HT1080 (cell line): ENCODE measurements around the gene SOBP. TPM values are rescaled to one million over a fixed set of nuclear protein-coding genes. Genes with fewer than 3 reads are reported as not detected.

Experiments used
- DNase-seq: peaks from one replicate; pipeline ENCODE4 v3.0.0-alpha.2; 2015; ENCODE audit warnings: low read depth
- total RNA-seq: library from RNA; depleted of rRNA; stranded (reverse); fragments of >200 nt; shearing (Covaris generic); gene quantifications from 2 replicates; pipeline ENCODE4 v1.2.3, GENCODE V29; 2014

The SOBP gene
- total RNA-seq, 1 experiment from 2014 or later: 1.9 TPM

DNA sequence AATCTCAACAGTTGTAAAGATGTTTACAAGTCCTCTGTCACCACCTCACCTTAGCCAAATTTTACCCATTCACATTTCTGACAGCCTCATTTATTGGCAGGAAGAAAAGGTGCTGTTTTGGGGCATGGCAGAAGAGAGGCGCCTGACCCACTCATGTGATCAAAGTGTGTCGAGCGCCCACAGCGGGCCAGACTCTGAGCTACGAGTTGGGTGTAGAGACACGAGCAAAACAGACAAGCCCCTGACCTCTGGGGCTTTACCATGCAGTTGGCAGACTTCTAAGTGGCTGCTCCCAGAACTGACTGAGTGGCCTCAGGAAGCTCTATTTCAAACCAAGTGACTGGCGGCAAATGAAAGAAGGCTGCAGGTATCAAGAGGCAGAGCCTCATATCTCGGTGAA lies 167.0 kb downstream of the SOBP start:
- no peak for DNase-seq

- DNase-seq: no peak
Measured at GRCh38 chr6:107657373-107657754, 167.4 kb downstream of the SOBP start.

- peak; percentile 88 for DNase-seq
Measured at GRCh38 chr6:107657755-107658461, 168.0 kb downstream of the SOBP start.

DNA sequence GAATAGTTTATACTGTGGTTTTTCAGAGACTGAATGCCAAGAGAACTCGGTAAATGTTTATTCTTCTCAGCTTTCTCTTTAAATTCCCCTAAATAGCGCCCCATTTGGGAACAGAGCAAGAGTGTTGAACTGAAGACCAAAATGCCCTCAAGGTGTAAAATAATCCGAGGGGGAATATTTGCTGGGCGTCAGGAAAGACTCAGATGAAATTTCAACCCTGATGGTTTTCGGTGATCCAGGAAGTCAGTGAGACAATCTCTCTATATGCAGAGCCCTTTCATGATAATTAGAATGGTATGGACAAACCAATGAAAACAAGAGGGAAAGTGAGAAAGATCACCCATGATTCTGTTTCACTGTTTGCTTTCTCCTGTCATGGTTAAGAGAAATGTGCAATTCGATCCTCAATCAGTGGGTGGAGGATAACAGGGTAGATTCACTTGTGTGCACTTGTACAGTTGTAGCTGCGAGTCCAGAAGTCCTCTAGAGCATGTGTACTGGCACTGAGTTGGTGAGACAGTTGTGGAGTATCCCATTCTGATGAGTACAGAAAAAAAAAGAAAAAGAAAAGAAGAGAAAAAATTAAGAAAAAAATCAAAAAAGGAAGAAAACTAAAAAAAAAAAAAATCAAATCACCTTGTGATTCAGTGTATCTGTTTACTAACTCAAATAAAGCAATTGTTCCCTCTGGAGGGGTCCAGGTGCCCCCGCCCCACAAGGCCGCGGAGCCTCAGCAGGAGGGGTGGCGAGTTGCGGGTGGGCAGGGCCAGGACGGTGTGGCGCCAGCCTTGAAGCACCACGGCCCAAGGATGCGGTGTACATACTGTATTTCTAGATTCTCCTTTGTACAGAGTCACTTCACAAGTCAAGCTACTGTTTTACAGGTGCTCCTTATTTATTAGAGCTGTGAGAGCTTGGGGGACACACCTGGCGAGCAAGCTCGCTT lies 169.3 kb downstream of the SOBP start:
- DNase-seq: peak; percentile 28

DNA sequence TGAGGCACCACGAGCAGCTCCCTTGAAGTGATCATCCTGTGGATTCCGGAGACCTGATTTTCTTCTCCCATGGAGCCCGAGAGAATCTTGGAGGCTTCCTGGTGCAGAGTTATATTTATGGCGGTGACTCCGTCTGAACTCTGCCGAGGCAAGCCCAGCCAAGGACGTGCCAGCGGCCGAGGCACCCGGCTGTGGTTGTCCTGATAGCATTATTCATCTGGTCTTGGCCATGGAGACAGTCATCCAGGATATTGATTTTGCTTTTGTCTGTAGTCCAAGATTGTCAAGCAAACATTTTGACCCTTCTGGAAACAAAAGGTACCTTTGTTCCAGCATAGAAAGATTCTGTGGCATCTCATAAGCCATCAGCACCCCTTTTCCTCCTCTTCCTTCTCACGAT lies 170.9 kb downstream of the SOBP start:
- DNase-seq: no peak

GRCh38 chr6:107661291-107661690 lies 171.4 kb downstream of the SOBP start:
- no peak for DNase-seq

DNA sequence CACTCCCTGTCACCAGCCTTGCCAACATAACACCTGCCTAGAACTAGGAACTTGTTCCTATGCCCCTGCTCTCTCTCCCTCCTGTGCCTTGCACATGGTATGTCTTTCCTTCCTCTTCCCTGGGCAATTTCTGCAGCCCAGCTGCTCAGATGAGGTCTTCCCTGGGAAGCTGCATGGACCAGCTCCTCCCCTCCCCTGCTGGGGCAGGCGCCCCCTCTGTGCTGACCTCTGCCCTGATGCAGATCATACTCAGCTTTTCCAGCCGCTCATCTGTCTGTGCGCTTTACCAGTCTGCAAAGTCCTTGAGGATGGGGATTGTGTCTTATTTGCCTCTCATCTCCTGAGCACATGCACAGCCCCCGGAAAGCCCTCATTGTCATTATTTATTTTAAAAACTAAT lies 172.4 kb downstream of the SOBP start:
- no peak for DNase-seq

DNA sequence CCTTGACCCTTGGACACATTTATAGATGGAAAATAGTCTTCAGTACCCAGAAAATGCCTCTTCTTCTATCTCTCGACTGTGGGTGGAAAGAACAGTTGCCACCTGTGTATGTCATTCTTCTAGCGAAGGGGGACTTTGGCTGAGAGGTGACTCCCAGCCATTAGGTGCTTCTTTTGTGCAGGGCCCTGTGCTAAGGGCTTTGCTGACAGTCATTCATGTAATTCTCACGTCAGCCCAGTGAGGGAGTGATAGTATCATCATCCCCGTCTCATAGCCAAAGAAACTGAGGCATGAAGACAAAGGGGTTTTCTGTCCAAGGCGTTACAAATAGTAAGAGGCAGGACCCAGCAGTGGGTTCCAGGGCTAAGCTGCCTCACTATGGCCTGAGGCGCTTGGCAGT lies 173.4 kb downstream of the SOBP start:
- DNase-seq: no peak

- DNase-seq: peak; percentile 34
Measured at GRCh38 chr6:107665382-107665781, 175.5 kb downstream of the SOBP start.

DNA sequence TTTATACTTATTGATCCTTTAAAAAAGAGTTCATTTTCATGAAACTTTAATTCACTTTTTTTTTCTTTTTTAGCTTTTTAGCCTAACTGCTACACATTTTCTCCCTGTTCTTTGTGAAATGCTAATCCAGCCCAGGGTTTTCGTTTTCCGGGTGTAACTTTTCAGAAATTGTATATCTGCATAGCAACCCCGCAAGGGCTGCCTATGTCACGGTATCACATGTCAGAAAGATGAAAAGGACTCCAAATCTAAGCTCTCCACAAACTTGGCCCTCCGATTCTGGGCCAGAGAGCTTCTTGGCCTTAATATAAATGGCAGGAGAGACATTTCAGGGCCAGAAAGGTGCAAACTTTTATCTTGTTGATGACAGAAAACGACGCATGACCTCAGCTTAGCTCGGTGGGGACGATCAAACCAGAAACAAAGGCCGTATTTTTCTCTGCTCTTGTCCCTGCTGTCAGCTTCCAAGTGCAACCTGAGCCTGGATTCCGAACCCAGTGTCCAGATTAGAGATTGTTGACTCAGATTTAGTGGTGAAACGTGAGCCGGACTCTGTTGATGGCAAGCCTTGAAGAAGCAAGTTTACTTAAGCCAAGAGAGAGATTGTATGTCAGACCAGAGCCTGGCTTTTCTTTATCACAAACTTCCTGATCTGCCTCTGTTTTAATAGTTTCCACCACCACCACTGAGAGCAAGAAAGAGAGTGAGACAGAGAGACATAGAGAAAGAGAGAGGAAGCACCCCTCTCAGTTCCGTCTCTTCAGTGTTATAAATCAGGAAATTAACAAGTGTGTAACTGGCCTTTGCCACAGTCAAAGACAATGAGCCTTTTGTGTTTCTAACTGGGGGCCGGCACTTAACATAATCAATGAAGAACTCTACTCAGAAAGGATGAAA lies 176.4 kb downstream of the SOBP start:
- DNase-seq: peak; percentile 50

DNA sequence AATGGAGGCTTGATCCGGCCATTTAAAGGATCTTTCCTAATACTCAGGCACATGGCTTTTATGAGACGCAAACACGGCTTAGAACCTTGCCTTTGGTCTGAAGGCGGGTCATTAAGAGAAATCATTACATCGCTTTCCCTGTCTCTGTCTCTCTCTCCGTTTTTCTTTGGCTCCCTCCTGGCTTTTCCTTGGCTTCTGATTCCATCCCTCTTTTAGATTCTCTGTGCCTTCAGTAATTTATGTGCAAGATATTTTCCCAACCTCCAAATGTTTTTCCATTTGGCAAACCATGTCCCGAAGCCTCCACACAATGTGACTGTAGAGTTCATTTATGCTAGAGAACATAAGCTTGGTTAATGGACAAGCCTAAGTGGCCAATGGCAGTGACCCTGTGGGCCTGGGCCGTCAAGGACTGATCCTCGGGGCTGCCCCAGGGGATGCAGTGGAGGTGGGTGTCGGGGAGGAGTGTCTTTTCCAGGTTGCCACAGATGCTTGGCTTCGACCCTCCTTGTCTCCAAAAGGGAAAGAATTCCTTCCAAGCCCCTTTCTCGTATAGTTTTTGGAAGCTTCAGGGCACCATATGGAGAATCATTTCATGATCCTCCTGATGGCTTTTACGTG lies 177.2 kb downstream of the SOBP start:
- no peak for DNase-seq

GRCh38 chr6:107667790-107668189 lies 177.9 kb downstream of the SOBP start:
- no peak for DNase-seq

GRCh38 chr6:107668743-107669474 lies 179.0 kb downstream of the SOBP start:
- no peak for DNase-seq

DNA sequence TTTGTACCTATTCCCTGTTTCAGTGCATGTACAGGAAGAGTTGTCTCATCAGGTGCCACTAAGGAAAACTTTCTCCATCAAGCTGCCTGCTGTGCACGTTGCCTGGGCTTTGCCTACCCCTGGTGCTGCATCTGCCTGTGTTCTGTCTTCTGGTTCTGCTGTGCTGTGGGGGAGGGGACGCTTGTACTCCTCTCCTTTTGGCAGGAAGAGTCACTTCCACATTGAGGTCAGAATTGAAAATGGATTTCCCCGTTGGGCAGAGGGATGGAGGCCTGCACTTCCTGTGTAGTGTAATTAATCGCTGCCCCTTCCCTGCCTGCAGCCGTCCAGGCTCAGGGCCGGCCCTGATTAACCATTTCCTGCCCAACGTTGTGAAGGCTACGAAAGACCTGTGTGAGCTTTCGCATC lies 180.9 kb downstream of the SOBP start:
- DNase-seq: peak; percentile 67

- DNase-seq: no peak
Measured at GRCh38 chr6:107673076-107673494, 183.2 kb downstream of the SOBP start.

DNA sequence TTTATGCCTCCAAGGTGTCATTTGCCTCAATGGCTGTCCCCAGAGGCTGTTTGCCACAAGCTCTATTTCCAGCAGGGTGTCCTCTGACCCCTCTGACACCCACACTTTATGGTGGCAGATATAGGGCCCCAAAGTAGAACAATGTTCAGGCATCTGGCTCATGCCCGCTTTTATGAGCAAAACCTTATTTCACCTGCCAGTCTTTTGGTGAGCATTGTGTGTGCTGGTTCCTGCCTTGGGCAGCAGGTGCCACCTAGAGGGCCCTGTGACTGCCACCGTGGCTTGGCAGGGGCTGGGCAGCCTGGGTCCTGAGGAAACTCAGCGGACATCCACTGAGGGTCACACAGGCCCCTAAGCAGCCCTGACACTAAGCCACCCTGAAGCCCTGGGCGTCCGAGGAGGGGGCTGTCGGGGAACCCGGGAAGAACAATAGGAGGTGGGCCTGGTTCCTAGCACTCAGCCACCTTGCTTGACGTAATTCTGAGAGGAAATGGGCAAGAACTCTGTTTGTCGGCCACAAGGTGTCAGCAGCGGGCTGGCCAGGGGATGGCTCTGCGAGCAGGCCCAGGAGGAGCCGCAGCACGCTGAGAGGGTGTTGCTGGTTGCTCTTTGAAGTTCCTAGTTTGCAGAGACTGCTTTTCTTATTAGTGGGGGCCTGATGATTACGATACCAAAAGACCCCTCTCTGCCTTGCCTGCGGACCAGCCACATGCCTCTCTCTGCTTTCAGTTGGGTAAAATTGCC lies 185.2 kb downstream of the SOBP start:
- DNase-seq: peak; percentile 69

GRCh38 chr6:107676042-107676441 lies 186.1 kb downstream of the SOBP start:
- DNase-seq: no peak

DNA sequence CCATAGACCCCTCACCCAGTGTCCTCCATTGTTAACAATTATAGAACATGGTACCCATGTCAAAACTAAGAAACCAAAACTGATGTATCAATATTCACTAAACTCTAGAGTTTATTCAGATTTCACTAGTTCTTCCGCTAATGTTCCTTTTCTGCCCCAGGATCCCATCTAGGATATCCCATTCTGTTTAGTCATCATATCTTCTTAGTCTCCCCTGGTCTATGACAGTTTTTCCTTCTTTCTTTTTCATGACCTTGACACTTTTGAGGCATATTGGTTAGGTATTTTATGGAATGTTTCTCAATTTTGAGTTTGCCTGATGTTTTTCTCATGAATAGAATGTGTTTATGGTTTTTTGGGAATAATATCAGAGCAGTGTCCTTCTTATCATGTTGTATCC lies 187.5 kb downstream of the SOBP start:
- no peak for DNase-seq

DNA sequence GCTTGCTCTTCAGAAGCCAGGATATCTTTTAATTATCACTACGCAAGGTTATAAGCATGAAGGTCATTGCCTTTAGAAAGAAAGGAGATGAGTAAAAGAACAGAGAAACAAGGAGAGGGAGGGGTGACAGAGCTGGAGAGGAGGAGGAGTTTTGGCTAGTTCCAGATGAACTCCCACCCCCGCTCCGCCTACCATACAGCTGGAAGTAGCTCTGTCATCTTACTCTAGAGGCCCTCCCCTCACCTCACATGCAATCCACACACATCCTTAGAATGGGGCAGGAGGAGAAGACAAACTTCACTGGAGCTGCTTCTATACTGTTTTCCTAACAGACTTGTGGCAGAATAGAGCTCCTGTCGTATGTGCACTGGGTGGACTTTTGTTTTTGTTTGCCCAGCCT lies 189.5 kb downstream of the SOBP start:
- DNase-seq: peak; percentile 56

- no peak for DNase-seq
Measured at GRCh38 chr6:107682721-107683120, 192.8 kb downstream of the SOBP start.
